K562 (cell line): ENCODE data around the gene MSI1. TPM values are rescaled to one million over a fixed set of nuclear protein-coding genes. Genes with fewer than 3 reads are reported as not detected.

ENCODE experiments used
- CBFB ChIP-seq: sonication (generic); formaldehyde crosslinking; IDR thresholded peaks from 2 replicates; pipeline ENCODE4 v1.4.0; 2020; ENCODE audit warnings: mild to moderate bottlenecking, missing genetic modification reagents
- CBX2 ChIP-seq: fragments of 200-600 bp; sonication (generic); IDR thresholded peaks from one replicate; pipeline ENCODE4 v1.6.1; 2012; ENCODE audit warnings: mild to moderate bottlenecking, low read length, inconsistent platforms; ENCODE audit not compliant: insufficient read depth, poor library complexity, severe bottlenecking
- CTBP1 ChIP-seq: fragments of 450-650 bp; IDR thresholded peaks from 2 replicates; pipeline ENCODE4 v1.6.1; 2016; ENCODE audit warnings: borderline replicate concordance
- ELF1 ChIP-seq: fragments of 200-800 bp; sonication (Bioruptor generic); IDR thresholded peaks from 2 replicates; pipeline ENCODE4 v1.6.1; 2016; ENCODE audit warnings: missing genetic modification characterization, missing compliant biosample characterization
- EP300 ChIP-seq: IDR thresholded peaks from 2 replicates; pipeline ENCODE4 v1.6.1; 2012; ENCODE audit warnings: low read length, improper control_type of control experiment
- ESRRA ChIP-seq: fragments of 450-650 bp; IDR thresholded peaks from 2 replicates; pipeline ENCODE4 v1.6.1; 2014; ENCODE audit warnings: low read depth, mild to moderate bottlenecking, moderate library complexity, borderline replicate concordance
- GTF2E2 ChIP-seq: fragments of 200-800 bp; sonication (Bioruptor generic); IDR thresholded peaks from 2 replicates; pipeline ENCODE4 v1.6.1; 2016; ENCODE audit warnings: missing genetic modification characterization, missing compliant biosample characterization
- HNRNPUL1 ChIP-seq: fragments of 200-400 bp; formaldehyde crosslinking; IDR thresholded peaks from 2 replicates; pipeline ENCODE4 v1.6.1; 2017; ENCODE audit warnings: low read length
- MBD2 ChIP-seq: sonication (generic); IDR thresholded peaks from 2 replicates; pipeline ENCODE4 v1.6.1; 2016; ENCODE audit warnings: low read depth, borderline replicate concordance
- NCOA2 ChIP-seq, 2 experiments: fragments of 450-650 bp; IDR thresholded peaks; 2 replicates each; pipeline ENCODE4 v1.6.1; 2018; ENCODE audit warnings: mild to moderate bottlenecking in 2 of 2, moderate library complexity in 1 of 2; ENCODE audit not compliant: partially characterized antibody in 2 of 2
- POLR2H ChIP-seq: IDR thresholded peaks from 2 replicates; pipeline ENCODE4 v1.6.1; 2016; ENCODE audit warnings: missing genetic modification characterization, low read depth, mild to moderate bottlenecking, control low read depth, missing compliant biosample characterization, moderate library complexity
- RAD21 ChIP-seq, 2 experiments: fragments of 250-450 bp in 1 of 2; fragments of 450-650 bp in 1 of 2; sonication (Bioruptor Pico) in 1 of 2; formaldehyde crosslinking in 1 of 2; IDR thresholded peaks in 1 of 2; conservative IDR thresholded peaks in 1 of 2; 2 replicates each; pipeline versions ENCODE4 v1.4.0 to v1.8.0; 2020 to 2022; ENCODE audit warnings: mild to moderate bottlenecking in 2 of 2, moderate library complexity in 1 of 2
- SAFB2 ChIP-seq: fragments of 200-400 bp; formaldehyde crosslinking; IDR thresholded peaks from 2 replicates; pipeline ENCODE4 v1.6.1; 2018; ENCODE audit warnings: borderline replicate concordance, low read length, low read depth, moderate library complexity; ENCODE audit not compliant: severe bottlenecking
- SAP30 ChIP-seq: fragments of 200-600 bp; sonication (generic); IDR thresholded peaks from 2 replicates; pipeline ENCODE4 v1.6.1; 2012; ENCODE audit warnings: borderline replicate concordance, low read depth, mild to moderate bottlenecking, moderate library complexity, low read length, control low read depth, inconsistent platforms; ENCODE audit not compliant: insufficient read depth, poor library complexity, severe bottlenecking
- SIRT6 ChIP-seq: IDR thresholded peaks from one replicate; pipeline ENCODE4 v1.6.1; 2012; ENCODE audit warnings: low read depth, mild to moderate bottlenecking, control low read depth, inconsistent platforms, low read length, moderate library complexity
- ZFP36 ChIP-seq: fragments of 150-350 bp; IDR thresholded peaks from 2 replicates; pipeline ENCODE4 v1.6.1; 2018; ENCODE audit warnings: low read length, low read depth; ENCODE audit not compliant: partially characterized antibody
- ZKSCAN8 ChIP-seq: fragments of 200-800 bp; sonication (Bioruptor generic); IDR thresholded peaks from 2 replicates; pipeline ENCODE4 v1.6.1; 2016; ENCODE audit warnings: missing genetic modification characterization, missing compliant biosample characterization
- ZNF232 ChIP-seq: sonication (generic); formaldehyde crosslinking; IDR thresholded peaks from 2 replicates; pipeline ENCODE4 v1.8.0; 2022; ENCODE audit warnings: mild to moderate bottlenecking, missing genetic modification reagents
- ZNF324 ChIP-seq: fragments of 250-450 bp; sonication (Bioruptor Pico); IDR thresholded peaks from 2 replicates; pipeline ENCODE4 v1.4.0; 2020; ENCODE audit warnings: mild to moderate bottlenecking
- polyA plus RNA-seq, 8 experiments: library from polyadenylated mRNA; depleted of rRNA in 4 of 8; stranded (reverse) in 5 of 8; unstranded in 3 of 8; fragments of >200 nt; fragmentation: Nextera tagmentation in 2 of 8; fragmentation: Illumina TruSeq in 1 of 8; extraction: Ambion mirVana in 2 of 8; extraction: Trizol in 1 of 8; gene quantifications; 2 replicates each; pipeline versions ENCODE4 v1.2.1 to v1.2.3, GENCODE V29; 2011 to 2014; ENCODE audit warnings: inconsistent platforms in 1 of 8, missing spikeins in 1 of 8
- total RNA-seq, 7 experiments: library from RNA; depleted of rRNA in 6 of 7; stranded (reverse); fragments of >200 nt in 6 of 7; fragmentation: Illumina TruSeq in 2 of 7; extraction: Trizol in 2 of 7; gene quantifications; 2 replicates each; pipeline versions ENCODE4 v1.2.1 to v1.2.3, GENCODE V29; 2011 to 2021; ENCODE audit warnings: low replicate concordance in 1 of 7
- TF ChIP-seq, protein P1 (sequence below): fragments of 250-450 bp; sonication (Bioruptor Pico); IDR thresholded peaks from 2 replicates; pipeline ENCODE4 v1.5.0; 2020; ENCODE audit warnings: mild to moderate bottlenecking
- TF ChIP-seq, protein P2 (sequence below), 2 experiments: fragments of 450-650 bp in 1 of 2; sonication (generic) in 1 of 2; formaldehyde crosslinking; conservative IDR thresholded peaks; 2 replicates each; pipeline versions ENCODE4 v1.4.0 to v1.8.1; 2020 to 2022; ENCODE audit warnings: mild to moderate bottlenecking in 1 of 2, missing genetic modification reagents in 1 of 2
- TF ChIP-seq, protein P3 (sequence below): sonication (generic); formaldehyde crosslinking; IDR thresholded peaks from 2 replicates; pipeline ENCODE4 v1.8.1; 2022; ENCODE audit warnings: missing genetic modification reagents
- TF ChIP-seq, protein P4 (sequence below): sonication (generic); formaldehyde crosslinking; IDR thresholded peaks from 2 replicates; pipeline ENCODE4 v1.8.0; 2022; ENCODE audit warnings: missing genetic modification reagents, mild to moderate bottlenecking, moderate library complexity, borderline replicate concordance

The MSI1 gene
- total and polyA plus RNA-seq, 9 of the 15 experiments (the other 6 are each of a cell fraction or from before 2014, with no cell fraction given): 0.16 TPM; not detected in 8

DNA sequence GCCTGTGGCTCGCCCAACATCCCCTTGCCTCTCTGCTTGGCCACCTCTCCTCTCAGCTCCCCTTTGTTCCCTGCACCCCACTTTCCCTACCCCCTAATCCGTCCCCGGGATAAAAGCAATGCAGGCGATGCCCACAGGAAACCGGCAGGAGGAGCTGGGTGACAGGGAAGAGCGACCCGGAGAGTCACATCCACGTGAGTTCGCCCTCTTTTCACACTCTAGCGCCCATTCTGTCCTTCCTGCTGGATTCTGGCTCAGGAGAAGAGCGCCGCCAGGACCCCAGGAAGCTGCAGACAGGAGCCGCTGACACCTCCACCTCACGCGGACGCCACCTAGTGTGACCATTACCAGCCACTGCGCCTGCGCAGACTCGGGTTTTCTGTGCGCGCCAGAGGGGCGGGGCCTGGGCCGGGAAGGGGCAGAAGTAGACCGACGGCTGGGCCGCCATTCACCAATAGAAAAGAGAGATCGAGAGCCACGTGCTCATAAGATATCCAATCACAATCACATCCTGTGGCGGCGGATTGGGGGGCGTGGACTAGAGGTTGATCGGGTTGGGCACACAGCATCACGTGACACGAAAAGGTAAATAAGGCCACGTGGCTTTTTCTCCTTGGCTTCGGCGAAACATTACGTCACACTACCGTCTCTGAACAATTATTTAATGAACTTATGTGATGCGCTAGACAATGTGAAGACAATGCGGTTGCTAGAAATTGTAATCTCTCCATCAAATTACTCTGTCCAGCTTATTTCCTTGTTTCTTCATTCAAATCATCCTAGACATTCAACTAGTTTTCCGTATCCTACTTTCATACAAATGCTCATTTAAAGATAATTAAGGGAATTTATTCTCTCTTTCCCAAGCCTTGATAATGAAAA is 51.5 kb downstream of the MSI1 start (continued):
- TF ChIP-seq ZNF232 (CRISPR knock-in tag) (no peak), CTBP1 (peak; percentile 67; the same call in 1 of the 2 replicates), RAD21 (CRISPR knock-in tag; conservative IDR thresholded peaks at IDR 0.05 in 1 of 2, IDR thresholded peaks at IDR 0.05 in 1 of 2) (peak in 1 of 2 experiments; percentile 49; a peak in 2 of 4 replicates), EP300 (no peak), MBD2 (peak; percentile 56; the same call in 1 of the 2 replicates), CBX2 (no peak), GTF2E2 (tag) (peak; percentile 85), HNRNPUL1 (no peak), SAFB2 (no peak), ZKSCAN8 (CRISPR knock-in tag) (no peak), SAP30 (peak; percentile 61), CBFB (CRISPR knock-in tag) (no peak), POLR2H (tag) (peak; percentile 78), ZNF324 (no peak), NCOA2 (IDR thresholded peaks at IDR 0.05; ENCODE audit: partially characterized antibody in 2 of 2) (no peak), ELF1 (tag) (no peak; the same call in 1 of the 2 replicates), ZFP36 (peak; percentile 2), ESRRA (peak; percentile 13; the same call in 1 of the 2 replicates), SIRT6 (no peak)
- TF ChIP-seq, protein P1, sequence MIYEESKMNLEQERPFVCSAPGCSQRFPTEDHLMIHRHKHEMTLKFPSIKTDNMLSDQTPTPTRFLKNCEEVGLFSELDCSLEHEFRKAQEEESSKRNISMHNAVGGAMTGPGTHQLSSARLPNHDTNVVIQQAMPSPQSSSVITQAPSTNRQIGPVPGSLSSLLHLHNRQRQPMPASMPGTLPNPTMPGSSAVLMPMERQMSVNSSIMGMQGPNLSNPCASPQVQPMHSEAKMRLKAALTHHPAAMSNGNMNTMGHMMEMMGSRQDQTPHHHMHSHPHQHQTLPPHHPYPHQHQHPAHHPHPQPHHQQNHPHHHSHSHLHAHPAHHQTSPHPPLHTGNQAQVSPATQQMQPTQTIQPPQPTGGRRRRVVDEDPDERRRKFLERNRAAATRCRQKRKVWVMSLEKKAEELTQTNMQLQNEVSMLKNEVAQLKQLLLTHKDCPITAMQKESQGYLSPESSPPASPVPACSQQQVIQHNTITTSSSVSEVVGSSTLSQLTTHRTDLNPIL (CRISPR knock-in tag): no peak
- TF ChIP-seq, protein P2, sequence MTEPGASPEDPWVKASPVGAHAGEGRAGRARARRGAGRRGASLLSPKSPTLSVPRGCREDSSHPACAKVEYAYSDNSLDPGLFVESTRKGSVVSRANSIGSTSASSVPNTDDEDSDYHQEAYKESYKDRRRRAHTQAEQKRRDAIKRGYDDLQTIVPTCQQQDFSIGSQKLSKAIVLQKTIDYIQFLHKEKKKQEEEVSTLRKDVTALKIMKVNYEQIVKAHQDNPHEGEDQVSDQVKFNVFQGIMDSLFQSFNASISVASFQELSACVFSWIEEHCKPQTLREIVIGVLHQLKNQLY (CRISPR knock-in tag; conservative IDR thresholded peaks at IDR 0.05): no peak
- TF ChIP-seq, protein P3, sequence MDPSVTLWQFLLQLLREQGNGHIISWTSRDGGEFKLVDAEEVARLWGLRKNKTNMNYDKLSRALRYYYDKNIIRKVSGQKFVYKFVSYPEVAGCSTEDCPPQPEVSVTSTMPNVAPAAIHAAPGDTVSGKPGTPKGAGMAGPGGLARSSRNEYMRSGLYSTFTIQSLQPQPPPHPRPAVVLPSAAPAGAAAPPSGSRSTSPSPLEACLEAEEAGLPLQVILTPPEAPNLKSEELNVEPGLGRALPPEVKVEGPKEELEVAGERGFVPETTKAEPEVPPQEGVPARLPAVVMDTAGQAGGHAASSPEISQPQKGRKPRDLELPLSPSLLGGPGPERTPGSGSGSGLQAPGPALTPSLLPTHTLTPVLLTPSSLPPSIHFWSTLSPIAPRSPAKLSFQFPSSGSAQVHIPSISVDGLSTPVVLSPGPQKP (CRISPR knock-in tag): no peak
- TF ChIP-seq, protein P4, sequence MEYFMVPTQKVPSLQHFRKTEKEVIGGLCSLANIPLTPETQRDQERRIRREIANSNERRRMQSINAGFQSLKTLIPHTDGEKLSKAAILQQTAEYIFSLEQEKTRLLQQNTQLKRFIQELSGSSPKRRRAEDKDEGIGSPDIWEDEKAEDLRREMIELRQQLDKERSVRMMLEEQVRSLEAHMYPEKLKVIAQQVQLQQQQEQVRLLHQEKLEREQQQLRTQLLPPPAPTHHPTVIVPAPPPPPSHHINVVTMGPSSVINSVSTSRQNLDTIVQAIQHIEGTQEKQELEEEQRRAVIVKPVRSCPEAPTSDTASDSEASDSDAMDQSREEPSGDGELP (CRISPR knock-in tag): peak; percentile 84
